ENCODE measurements around the gene VPS72.

The VPS72 gene

DNA sequence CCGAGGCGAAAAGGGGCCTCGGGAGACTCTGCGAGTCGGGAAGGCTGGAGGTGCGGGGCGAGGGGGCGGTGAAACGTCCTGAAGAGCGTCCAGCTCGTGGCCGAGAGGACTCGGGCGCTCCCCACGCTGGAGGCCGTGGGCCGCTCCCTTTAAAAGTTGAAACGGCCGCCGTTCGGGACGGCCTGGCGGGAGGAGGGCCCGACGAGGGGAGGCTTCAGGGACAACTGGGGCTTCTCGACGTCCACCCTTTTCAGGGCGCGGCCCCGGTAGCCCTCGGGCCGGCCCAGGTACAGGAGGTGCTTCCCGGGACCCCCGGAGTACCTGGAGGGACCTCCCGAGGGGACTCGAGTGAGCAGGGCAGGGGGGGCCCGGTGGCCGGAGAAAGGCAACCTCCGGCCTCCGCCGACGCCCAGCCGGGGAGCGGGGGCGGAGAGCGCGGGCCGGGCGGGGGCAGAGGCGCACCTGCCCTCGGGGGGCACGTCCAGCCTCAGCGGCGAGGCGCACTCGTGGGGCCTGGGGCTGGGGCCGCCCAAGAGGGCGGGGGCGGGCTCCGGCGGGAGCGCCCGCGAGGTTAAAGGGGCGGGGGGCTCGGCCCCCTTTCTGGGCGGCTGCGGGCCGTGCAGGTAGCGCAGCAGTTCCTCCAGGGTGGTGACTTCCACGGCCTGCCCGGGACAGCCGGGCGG is 57.5 kb downstream of the VPS72 start:
- TF ChIP-seq CTCF (IDR thresholded peaks at IDR 0.05; ENCODE audit: borderline replicate concordance, control extremely low read depth, extremely low read depth, insufficient read depth, missing control alignments): no peak
- in situ Hi-C loops (cut with MboI; ENCODE audit: low sequenced_read_pairs, unreplicated experiment): no loop called here
- peak; percentile 21 for DNase-seq (ENCODE audit: low spot score)

GRCh38 chr1:151131701-151132334 is 58.2 kb downstream of the VPS72 start:
- in situ Hi-C loops (cut with MboI; ENCODE audit: low sequenced_read_pairs, unreplicated experiment): no loop called here
- TF ChIP-seq CTCF (IDR thresholded peaks at IDR 0.05; ENCODE audit: borderline replicate concordance, control extremely low read depth, extremely low read depth, insufficient read depth, missing control alignments): no peak
- peak; percentile 30 for DNase-seq (ENCODE audit: low spot score)

DNA sequence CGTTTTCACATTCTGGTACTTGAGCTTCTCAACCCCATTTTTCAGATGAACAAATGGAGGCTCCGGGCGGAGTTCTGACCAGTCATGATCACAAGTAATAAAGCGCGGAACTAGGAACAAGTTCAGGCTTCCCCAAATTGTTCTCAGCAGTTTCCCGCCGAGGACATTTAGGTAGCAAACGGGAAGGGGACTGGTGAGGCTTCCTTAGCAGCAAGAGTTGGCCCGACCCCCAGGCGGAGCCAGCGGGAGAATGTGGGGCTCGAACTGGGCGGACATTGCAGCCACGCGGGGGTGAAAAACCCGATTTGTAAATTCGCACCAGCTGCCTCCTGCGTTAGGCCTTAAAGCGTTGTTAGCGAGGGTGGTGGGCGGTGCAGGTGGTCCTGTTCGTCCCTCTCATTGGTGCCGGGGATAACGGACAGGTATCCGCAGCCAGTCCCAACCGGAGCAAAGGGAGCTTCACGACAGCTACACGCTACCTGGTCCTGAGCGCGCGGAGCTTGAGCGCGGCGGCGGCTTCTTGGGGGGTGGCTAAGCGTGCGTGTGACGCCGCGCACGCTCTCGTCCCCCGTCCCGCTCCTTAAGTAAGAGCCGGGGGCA is 58.9 kb downstream of the VPS72 start:
- no peak for TF ChIP-seq CTCF (IDR thresholded peaks at IDR 0.05; ENCODE audit: borderline replicate concordance, control extremely low read depth, extremely low read depth, insufficient read depth, missing control alignments)
- peak; percentile 91 for DNase-seq (ENCODE audit: low spot score)
- in situ Hi-C loops (cut with MboI; ENCODE audit: low sequenced_read_pairs, unreplicated experiment): no loop called here

DNA sequence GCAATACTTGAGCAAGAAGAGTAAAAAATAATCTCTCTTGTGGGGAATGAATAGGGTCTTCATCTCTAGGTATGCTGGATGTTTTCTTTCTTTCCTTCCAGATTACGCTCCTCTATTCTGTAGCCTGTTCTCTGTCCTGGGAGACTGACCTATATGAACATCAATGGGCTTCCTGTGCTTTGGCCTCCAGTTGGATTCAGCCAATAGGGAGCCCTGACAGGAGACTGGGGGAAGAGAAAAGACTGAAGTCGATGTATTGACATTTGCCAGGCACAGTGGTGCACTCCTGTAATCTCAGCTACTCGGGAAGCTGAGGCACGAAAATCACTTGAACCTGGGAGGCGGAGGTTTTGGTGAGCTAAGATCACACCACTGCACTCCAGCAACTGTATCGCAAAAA is 61.2 kb downstream of the VPS72 start:
- TF ChIP-seq CTCF (IDR thresholded peaks at IDR 0.05; ENCODE audit: borderline replicate concordance, control extremely low read depth, extremely low read depth, insufficient read depth, missing control alignments): no peak
- no peak for DNase-seq (ENCODE audit: low spot score)
- in situ Hi-C loops (cut with MboI; ENCODE audit: low sequenced_read_pairs, unreplicated experiment): no loop called here
